ENCODE data around the gene GPR55.

The GPR55 gene

DNA sequence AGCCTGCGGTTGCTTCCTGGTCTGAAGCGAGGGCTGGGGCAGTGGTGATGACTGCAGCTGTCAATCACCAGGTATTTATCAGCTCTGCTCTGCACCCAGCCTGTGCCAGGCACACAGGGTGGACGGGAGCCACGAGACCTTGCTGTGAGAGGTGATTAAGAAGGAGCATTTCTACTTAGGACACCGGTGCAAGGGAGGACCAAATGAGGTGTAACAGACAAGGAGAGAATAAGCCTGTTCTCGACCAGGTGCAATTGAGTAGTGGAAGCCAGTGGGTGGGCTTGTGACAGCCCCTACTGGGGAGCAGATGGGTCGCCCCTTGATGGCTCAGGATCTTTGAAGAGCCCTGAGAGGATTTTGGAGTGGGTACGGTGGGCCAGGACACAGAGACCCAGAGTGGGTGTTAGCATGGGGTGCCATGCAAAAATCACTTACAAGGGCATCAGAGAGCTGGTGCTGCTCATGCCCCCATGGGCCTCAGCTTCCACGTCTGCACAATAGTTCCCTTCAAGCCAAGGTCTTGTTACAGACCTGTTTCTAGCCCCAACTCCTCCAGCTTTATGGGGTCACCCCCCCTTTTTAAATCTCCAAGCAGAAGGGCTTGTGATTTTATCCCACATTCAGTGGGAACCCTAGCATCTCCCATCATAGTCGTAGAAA is 24.6 kb downstream of the GPR55 start:
- no peak for DNase-seq (ENCODE audit: low read depth)

DNA sequence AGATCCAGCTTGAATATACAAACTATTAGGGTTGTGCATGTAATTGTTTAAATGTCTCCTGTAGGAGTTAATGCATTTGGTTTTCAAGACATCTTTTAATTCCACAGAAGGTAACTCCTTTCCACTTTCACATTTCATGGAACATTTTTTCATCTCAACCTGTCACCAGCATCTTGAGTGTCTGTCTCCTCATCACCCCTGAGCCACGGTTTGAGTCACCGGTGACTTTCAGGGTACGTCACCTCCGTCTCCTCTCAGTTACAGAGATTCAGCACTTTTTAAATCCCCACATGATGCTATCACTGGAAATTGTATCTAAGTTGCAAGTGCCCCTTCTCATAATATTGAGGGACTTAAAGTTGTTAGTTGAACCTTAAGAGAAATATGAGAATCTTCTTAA is 25.3 kb downstream of the GPR55 start:
- DNase-seq (ENCODE audit: low read depth), result no peak

DNA sequence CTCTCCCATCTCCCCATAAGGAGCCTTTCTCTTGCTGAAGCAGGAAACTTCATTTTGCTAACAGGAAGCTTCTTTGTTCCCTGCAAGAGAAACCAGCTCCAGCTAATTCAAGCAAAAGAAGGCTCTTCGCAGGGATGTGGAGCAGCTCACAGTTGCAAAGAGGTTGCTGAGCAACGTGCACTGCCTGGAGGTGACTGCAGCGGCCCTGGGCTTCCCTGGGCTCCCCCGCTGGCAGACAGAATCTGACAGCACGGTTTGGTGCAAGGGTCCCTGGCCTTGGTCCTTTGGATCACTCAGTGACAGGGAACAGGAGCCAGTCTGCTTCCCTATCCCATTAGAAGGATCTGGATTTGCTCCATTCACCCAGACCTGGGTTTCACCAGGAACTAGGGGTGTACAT is 25.8 kb downstream of the GPR55 start:
- DNase-seq (ENCODE audit: low read depth), result no peak

DNA sequence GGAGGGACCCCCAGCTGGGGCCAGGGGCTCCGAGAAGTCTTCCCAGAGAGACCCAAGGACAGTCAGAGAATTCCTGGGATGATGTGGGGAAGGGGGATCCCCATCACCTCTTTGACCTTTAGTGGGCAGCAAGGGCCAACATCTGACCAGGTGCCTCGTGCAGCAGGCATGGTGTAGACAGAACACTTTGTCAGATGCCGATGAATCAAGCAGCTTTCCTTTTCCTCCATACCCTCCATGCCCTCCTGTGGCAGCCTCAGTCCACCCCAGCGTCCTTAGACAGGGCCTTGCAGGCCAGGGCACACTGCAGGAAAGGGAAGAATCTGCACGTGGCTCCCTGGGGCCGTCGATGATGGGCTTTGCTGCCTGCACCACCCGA is 26.3 kb downstream of the GPR55 start:
- DNase-seq (ENCODE audit: low read depth), result no peak

DNA sequence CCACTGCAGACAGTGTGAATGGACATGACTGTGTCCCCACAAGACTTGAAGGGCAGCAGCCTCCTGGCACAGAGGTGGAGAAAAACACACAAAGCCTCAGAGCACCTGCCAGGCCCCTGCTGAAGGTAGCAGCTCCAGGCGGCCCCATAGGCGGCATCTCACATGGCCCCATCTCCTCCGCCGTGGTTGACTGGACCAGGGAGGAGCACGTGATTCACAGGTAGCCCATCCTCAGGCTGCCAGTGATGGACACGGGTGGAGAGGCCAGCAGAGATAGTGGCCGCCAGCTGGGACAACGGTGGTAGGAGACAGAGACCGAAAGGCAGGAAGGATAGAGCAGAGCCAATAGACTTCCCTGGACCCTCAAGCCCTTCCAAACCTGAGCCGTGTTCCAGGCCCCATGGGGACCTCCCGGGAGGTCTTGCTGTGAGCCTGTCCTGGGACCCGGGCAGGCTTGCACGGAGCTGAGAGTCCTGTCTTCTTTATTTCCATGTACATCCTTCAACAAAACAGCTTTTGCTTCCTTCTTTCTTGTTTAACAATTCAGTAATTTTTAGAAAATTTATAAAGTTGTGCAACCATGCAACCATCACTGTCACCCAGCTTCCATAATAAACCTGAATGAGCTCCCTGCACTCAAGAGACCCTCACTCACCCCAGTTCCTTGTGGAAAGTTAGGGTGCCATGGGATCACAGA is 26.9 kb downstream of the GPR55 start:
- no peak for DNase-seq (ENCODE audit: low read depth)

DNA sequence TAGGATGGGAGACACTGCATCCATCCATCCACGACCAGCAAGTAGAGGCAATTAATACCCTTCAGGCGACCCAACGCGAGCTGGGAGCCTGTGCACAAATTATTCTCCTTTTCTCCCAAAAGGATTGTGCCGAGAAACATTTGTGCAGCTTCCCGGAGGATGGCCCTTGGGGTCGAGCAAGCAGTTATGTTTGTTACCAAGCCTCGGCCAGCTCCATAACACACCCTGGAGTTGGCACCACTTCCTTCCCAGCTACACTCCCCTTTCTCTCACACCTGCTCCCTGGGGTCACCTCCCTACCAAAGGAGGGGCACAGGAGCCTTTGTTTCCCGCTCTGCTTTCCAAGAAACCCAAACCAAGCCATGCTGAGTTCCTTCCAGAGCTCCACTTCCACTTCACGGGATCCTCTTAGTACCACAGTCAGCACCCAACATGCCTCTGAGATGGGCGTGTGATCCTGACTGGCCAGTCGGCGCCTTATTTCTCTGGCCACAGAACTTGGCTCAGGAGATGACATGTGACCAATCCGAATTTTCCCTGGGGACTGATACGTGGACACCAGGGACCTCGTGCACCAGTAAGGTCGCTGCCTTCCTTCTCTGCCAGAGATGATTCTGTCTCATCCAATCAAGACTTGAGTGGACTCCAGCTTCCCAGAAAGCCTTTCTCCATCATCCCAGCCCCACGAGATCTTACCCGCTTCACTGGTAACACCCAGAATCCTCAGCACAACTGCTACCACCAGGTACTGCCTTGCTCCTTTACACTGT is 28.5 kb downstream of the GPR55 start:
- no peak for DNase-seq (ENCODE audit: low read depth)

DNA sequence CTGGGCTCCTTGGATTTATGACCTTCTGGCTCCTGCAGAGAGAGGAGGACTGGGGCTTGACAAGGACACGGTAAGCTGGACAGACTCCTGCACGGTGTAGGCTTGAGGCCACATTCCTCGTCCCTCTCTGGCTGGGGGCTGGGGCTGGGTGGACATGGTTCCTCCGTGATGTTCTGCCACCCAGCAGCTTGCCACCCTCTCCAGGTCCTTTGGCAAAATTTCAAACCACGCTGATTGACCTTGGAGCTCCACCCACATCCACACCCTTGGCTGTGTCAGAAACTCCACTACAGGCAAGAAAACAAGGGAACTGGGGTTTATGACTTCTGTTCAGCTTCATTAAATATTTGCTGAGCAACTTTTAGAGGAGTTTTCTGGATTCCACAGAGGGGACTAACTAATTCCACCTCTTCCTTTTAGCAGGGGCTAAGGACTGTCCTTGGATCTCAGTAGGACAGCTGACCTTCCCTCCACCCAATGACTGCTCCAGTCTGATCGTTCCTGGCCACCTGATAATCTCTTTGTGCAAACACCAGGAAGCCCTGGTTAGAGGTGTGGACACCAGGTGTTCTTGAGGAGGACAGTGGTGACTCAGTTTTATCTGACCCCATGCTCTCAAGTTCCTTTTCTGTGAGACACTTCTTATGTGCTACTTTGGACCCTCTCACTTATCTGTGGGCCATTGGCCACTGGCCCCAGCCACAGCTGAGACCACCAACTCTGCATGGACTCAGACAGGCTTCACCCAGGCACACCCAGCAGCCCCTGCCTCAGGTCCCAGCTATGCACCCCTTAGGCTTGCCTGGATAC is 29.3 kb downstream of the GPR55 start:
- no peak for DNase-seq (ENCODE audit: low read depth)

DNA sequence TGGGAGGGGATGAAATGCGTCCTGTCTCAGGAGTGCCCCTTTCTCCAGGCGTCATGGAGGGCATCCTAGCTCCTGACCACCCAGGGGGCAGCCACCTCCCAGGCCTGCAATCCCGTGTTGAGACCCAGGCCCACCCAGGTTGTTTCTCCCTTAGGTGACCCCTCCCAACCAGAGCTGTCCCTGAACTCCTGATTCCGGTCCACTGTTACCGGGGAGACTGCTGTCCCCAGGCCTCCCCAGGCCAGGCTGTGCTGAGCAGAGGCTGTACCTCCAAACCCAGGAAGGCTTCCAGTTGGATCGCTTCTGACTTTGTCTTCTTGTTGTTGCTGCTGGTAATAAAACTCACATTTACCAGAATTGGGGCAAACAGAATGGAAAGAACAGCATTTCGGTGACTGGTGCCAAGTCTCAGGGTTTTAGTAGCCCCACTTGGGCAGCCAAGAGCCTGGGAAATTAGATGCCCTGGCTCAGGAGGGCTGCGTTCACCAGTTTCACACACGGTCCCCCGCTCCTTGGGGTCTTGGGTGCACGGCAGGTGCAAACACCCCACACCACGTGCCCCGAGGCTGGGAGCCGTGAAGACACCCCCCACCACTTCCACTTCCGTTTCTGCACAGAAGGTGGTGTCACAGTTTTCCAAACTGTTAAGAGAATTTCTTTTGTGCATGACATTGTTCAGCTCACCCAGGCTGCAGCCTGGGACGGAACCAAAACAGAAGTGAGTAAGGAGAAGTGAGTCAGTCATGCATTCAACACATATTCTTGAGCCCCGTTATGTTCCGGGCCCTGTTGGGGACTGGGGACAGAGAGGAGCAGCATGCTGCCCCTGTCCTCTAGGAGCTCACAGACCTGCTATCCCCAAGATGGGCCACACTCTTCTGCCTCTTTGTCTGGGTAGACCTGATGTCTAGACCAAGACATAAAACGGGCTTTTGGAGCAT is 30.9 kb downstream of the GPR55 start:
- DNase-seq (ENCODE audit: low read depth), result no peak

DNA sequence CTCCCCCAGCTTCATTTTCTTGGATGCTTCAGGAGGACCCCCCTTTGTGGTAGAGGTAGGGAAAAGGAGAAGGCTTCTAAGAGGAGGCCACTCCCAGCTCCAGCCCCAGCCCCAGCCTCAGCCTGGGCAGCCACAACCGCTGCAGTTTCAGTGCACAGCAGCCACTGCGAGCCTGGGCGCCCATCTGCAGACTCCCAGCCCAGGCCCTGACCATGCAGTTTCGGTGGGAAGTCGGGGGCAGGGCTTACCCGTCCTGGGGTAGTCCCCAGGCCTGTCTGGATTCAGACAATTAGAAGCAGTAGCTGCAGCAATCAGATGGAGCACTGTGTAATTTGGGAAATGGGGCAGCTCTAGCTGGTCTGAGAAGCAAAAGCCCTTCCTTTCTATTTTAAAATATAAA is 31.7 kb downstream of the GPR55 start:
- DNase-seq (ENCODE audit: low read depth), result no peak

DNA sequence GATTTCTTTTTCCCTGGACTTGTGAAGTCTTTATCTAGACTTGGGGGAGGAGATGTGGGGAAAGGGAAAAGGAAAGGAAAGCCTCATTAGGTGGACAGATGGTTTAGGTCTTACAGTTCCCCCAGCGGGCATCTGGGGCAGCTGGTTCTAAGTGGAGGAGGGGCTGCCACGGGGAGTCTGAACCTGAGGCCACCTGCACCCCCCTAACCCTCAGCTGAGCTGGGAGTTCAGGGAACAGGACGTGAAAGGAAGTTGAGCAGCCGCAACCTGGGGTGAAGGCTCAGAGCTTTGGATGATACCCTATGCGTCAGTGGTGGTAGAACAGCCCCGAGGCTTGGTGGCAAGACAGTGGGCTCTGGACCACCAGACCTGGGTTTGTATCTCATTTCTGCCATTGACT is 33.5 kb downstream of the GPR55 start:
- no peak for DNase-seq (ENCODE audit: low read depth)

DNA sequence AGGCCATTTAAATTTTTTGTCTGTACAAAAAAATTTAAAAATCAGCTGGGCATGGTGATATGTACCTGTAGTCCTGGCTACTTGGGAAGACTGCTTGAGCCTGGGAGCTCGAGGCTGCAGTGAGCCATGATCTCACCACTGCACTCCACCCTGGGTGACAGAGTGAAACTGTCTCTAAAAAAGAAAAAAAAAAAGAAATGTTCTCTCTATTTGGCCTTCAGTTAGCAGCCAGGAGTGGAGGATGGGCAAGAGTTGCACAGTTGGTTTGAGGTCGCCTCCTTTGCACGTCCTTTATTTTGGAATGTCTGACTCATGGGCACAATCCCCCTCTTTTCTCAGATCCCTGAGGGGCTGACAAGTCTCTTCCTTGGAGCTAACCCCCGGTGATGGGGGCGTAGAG is 34.0 kb downstream of the GPR55 start:
- DNase-seq (ENCODE audit: low read depth), result no peak

DNA sequence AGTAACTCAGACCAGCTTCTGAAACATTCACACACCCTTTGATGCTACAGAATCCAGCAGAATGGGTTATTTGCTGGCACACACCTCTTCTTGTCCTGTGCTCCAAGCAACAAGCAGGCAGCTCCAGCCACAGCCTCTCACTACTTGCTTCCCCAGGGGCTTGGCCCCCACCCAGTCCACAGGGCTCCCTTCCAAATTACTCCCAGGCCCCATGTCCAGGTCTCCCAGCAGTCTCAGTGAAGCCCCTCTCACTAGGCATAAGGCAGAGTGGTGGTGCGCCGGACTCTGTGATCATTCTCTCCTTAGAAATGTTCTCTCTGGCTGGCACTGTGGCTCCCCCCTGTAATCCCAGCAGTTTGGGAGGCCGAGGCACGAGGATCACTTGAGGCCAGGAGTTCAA is 34.4 kb downstream of the GPR55 start:
- no peak for DNase-seq (ENCODE audit: low read depth)

DNA sequence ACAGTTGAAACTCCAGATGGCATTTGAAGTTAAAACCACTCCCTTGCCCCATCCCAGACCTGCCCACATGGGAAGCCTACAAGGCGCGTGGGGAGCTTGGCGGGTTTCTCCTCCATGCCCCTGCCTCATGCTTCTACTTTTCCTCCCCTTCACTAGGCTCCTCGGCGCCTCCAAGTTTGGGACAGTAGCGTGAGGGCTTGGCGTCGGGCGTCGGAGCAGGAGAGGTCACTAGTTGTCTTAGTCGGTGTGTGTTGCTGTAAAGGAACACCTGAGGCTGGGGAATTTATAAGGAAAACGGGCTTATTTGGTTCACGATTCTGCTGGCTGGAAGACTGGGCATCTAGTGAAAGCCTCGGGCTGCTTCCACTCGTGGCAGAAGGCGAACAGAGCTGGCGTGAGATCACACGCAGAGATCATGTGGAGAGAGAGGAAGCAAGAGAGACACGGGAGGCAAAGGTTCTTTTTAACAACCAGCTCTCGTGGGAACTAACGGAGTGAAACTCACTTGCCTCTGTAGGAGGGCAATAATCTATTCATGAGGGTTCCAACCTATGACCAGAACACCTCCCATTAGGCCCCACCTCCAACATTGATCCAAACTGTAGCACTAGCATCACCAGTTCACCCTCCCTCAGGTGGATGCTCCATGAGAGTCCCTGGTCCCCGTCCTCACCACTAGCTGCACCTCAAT is 35.0 kb downstream of the GPR55 start:
- DNase-seq (ENCODE audit: low read depth), result no peak

DNA sequence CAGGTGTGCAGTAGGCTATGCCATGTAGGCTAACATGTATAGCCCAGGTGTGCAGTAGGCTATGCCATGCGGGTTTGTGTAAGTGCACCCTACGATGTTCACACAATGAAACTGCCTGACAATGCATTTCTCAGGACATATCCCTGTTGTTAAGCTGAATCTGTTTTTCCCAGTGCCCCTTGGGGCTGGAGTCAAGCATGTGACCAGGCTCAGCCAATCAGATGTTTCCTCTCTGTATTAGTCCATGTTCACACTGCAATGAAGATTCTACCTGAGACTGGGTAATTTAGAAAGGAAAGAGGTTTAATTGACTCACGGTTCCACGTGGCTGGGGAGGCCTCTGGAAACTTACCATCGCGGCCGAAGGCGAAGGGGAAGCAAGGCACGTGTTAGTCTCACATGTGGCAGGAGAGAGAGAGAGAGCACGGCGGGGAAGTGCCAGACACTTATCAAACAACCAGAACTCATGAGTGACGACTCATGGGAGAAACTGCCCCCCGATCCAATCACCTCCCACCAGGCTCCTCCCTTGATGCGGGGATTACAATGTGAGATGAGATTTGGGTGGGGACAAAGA is 36.1 kb downstream of the GPR55 start:
- DNase-seq (ENCODE audit: low read depth), result no peak

DNA sequence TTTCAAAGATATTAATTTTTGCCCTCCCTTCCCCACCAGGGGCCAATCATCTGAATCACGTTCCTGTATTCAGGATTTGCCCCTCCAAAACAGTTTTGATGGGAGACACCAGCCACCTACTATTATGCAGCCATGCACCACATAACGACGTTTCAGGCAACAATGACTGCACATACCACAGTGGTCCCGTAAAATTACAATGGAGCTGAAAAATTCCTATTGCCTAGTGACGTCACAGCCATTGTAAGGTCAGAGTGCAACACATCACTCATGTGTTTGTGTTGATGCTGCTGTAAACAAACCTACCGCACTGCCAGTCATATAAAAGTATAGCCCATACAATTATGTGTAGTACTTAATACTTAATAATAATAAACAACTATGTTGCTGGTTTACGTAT is 37.7 kb downstream of the GPR55 start:
- no peak for DNase-seq (ENCODE audit: low read depth)

DNA sequence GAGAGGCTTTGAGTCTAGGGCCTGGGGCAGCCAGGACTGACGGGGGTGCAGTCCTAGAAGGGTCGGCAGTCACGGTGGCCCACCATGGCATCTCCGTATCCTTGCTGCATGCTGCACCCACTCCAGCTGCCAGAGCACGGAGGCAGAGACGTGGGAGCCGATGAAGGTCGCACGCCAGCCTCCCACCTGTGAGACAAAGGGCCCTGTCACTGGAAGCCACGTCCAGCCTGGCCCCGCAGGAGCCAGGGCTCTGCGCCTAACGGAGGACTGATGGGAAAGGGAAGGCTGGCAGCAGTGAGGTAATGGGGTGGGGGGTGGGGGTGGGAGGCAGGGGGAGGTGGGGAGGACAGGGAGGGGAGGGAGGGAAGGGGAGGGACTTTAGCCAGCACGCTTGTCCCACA is 38.4 kb downstream of the GPR55 start:
- DNase-seq (ENCODE audit: low read depth), result no peak

DNA sequence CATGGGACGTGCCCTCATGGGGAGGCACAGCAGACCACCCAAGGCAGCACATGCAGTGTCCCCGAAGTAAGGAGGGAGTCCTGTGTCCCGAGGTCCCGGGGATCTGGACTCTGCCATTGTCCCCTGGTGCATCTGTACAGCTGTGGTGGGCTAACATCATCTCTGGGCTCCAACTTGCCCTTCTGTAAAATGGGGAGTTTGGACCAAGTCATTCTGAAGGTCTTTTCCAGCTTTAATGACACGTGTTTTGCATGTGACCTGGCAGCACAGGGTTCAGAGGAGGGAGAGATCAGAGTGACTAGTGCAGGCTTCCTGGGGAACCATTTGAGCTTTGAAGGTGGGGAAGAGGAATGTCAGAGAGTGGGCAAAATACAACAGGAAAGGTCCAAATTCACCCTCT is 38.8 kb downstream of the GPR55 start:
- DNase-seq (ENCODE audit: low read depth), result no peak

DNA sequence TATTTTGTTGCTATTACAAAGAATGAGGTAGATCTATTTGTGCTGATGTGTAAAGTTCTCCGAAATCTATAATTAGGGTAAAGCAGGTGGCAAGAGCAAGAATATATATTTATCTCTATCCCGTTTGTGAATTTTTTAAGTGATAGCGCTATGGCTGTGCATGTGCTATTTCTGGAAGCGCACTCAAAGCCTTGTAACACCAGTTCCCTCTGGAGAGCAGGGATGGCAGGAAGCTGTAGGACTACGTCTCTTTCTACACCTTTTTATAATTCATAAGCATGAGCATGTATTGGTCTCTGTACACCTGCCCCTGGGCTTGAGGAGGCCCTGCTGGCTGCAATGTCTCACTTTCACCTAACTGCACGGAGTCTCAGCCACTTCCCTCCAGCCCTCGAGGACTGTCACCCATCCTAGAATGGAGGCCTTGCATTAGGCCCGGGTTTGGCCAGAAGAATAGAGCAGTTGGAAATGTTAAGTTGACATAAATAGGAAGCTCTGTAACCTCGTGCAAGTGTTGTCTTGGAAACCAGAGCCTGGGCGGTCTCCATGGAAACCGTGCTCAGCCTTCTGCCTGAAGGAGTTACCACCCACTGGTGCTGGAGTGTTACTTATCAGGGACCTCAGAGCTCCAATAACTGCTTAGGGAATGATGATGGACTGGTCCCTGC is 39.4 kb downstream of the GPR55 start:
- DNase-seq (ENCODE audit: low read depth), result no peak

DNA sequence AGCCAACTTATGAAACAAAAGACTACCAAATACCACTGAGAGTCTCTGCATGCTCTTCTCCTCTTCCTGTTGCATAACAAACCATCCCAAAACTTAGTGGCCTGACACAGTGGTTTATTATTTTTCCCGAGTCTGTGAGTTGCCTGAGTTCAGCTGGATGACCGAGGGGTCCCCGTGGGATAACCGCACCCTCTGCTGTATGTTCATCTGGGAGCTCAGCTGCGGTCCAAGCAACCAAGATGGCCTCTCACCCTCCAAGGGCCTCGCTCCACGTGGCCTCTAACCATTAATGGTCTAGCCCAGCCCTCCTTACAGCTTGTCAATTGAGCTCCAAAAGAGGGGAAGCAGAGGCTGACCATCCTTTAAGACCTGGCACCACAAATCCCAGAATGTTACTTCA is 43.2 kb downstream of the GPR55 start:
- no peak for DNase-seq (ENCODE audit: low read depth)

DNA sequence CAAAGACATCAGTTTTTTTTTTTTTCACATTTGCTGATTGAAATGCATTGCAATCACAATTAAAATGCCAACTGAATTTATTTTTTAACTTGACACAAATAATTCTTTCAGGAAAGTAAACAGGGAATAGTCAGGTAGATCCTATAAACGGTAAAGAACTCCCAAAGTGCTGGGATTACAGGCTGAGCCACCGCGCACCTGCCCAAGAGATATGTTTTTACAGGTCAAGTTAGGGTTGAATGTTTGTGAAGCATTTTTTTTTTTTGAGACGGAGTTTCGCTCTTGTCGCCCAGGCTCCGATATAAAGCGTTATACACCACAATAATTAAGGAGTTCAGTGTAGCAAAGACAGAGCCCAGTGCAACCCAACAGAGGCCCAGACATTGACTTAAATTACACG is 45.2 kb downstream of the GPR55 start:
- DNase-seq (ENCODE audit: low read depth), result no peak

All from stimulated activated CD8-positive, alpha-beta memory T cell treated with anti-CD3 and anti-CD28 coated beads, Interleukin-4, amount 100 ng/mL, for 24 hours (primary cell).